ENCODE measurements around the gene LYZ. TPM values are rescaled to one million over a fixed set of nuclear protein-coding genes. Genes with fewer than 3 reads are reported as not detected.

Gene LYZ
- total RNA-seq, 1 donor from 2014 or later, result 34.4 TPM

- no peaks in the 10 kb centered on the region for H3K9me3 ChIP-seq (ENCODE audit: control insufficient read depth in 3 of 3, low read length in 3 of 3)
- no peak overlapping the region for H3K9ac ChIP-seq (ENCODE audit: low read depth in 1 of 3, low read length in 3 of 3)
- H3K27me3 ChIP-seq (ENCODE audit: control insufficient read depth in 3 of 3, insufficient read depth in 3 of 3, low read length in 3 of 3), result no peaks in the 10 kb centered on the region
- H3K36me3 ChIP-seq (ENCODE audit: control insufficient read depth in 3 of 3, insufficient read depth in 3 of 3, low read length in 3 of 3), result peaks cover 5 to 20% (median 6%) of the 10 kb centered on the region in 3 donors
- H3K27ac ChIP-seq (ENCODE audit: low read depth, low read length), result no peak overlapping the region
- H3K4me1 ChIP-seq (ENCODE audit: control insufficient read depth in 3 of 3, insufficient read depth in 3 of 3, low read length in 3 of 3), result no peaks in the 10 kb centered on the region
- H3K4me3 ChIP-seq (ENCODE audit: low read length in 3 of 3), result no peak overlapping the region
Measured at GRCh38 chr12:69368171-69368570, 20.0 kb downstream of the LYZ start.

- Histone ChIP-seq H3K9ac (ENCODE audit: low read depth in 1 of 3, low read length in 3 of 3) (no peak overlapping the region), H3K4me3 (ENCODE audit: low read length in 3 of 3) (no peak overlapping the region), H3K9me3 (ENCODE audit: control insufficient read depth in 3 of 3, low read length in 3 of 3) (no peaks in the 10 kb centered on the region), H3K4me1 (ENCODE audit: control insufficient read depth in 3 of 3, insufficient read depth in 3 of 3, low read length in 3 of 3) (no peaks in the 10 kb centered on the region), H3K36me3 (ENCODE audit: control insufficient read depth in 3 of 3, insufficient read depth in 3 of 3, low read length in 3 of 3) (peaks cover 0 to 4% (median 4%) of the 10 kb centered on the region in 3 donors), H3K27ac (ENCODE audit: low read depth, low read length) (no peak overlapping the region), H3K27me3 (ENCODE audit: control insufficient read depth in 3 of 3, insufficient read depth in 3 of 3, low read length in 3 of 3) (no peaks in the 10 kb centered on the region)
Measured at GRCh38 chr12:69383074-69383473, 34.9 kb downstream of the LYZ start.

GRCh38 chr12:69385038-69385437 is 36.9 kb downstream of the LYZ start:
- Histone ChIP-seq H3K36me3 (ENCODE audit: control insufficient read depth in 3 of 3, insufficient read depth in 3 of 3, low read length in 3 of 3) (peaks cover 0 to 5% (median 0%) of the 10 kb centered on the region in 3 donors), H3K4me3 (ENCODE audit: low read length in 3 of 3) (no peak overlapping the region), H3K9me3 (ENCODE audit: control insufficient read depth in 3 of 3, low read length in 3 of 3) (no peaks in the 10 kb centered on the region), H3K27ac (ENCODE audit: low read depth, low read length) (no peak overlapping the region), H3K27me3 (ENCODE audit: control insufficient read depth in 3 of 3, insufficient read depth in 3 of 3, low read length in 3 of 3) (no peaks in the 10 kb centered on the region), H3K9ac (ENCODE audit: low read depth in 1 of 3, low read length in 3 of 3) (no peak overlapping the region), H3K4me1 (ENCODE audit: control insufficient read depth in 3 of 3, insufficient read depth in 3 of 3, low read length in 3 of 3) (no peaks in the 10 kb centered on the region)

- Histone ChIP-seq H3K9me3 (ENCODE audit: control insufficient read depth in 3 of 3, low read length in 3 of 3) (no peaks in the 10 kb centered on the region), H3K27me3 (ENCODE audit: control insufficient read depth in 3 of 3, insufficient read depth in 3 of 3, low read length in 3 of 3) (no peaks in the 10 kb centered on the region), H3K4me1 (ENCODE audit: control insufficient read depth in 3 of 3, insufficient read depth in 3 of 3, low read length in 3 of 3) (no peaks in the 10 kb centered on the region), H3K36me3 (ENCODE audit: control insufficient read depth in 3 of 3, insufficient read depth in 3 of 3, low read length in 3 of 3) (peaks cover 0 to 4% (median 0%) of the 10 kb centered on the region in 3 donors), H3K4me3 (ENCODE audit: low read length in 3 of 3) (no peak overlapping the region), H3K27ac (ENCODE audit: low read depth, low read length) (no peak overlapping the region), H3K9ac (ENCODE audit: low read depth in 1 of 3, low read length in 3 of 3) (no peak overlapping the region)
Measured at GRCh38 chr12:69386921-69387320, 38.7 kb downstream of the LYZ start.

GRCh38 chr12:69388371-69388770 is 40.2 kb downstream of the LYZ start:
- no peak overlapping the region for H3K9ac ChIP-seq (ENCODE audit: low read depth in 1 of 3, low read length in 3 of 3)
- peaks cover 0 to 4% (median 0%) of the 10 kb centered on the region in 3 donors for H3K36me3 ChIP-seq (ENCODE audit: control insufficient read depth in 3 of 3, insufficient read depth in 3 of 3, low read length in 3 of 3)
- no peaks in the 10 kb centered on the region for H3K27me3 ChIP-seq (ENCODE audit: control insufficient read depth in 3 of 3, insufficient read depth in 3 of 3, low read length in 3 of 3)
- no peak overlapping the region for H3K4me3 ChIP-seq (ENCODE audit: low read length in 3 of 3)
- no peak overlapping the region for H3K27ac ChIP-seq (ENCODE audit: low read depth, low read length)
- no peaks in the 10 kb centered on the region for H3K4me1 ChIP-seq (ENCODE audit: control insufficient read depth in 3 of 3, insufficient read depth in 3 of 3, low read length in 3 of 3)
- no peaks in the 10 kb centered on the region for H3K9me3 ChIP-seq (ENCODE audit: control insufficient read depth in 3 of 3, low read length in 3 of 3)

- H3K27me3 ChIP-seq (ENCODE audit: control insufficient read depth in 3 of 3, insufficient read depth in 3 of 3, low read length in 3 of 3), result no peaks in the 10 kb centered on the region
- H3K27ac ChIP-seq (ENCODE audit: low read depth, low read length), result no peak overlapping the region
- H3K4me3 ChIP-seq (ENCODE audit: low read length in 3 of 3), result no peak overlapping the region
- H3K9me3 ChIP-seq (ENCODE audit: control insufficient read depth in 3 of 3, low read length in 3 of 3), result no peaks in the 10 kb centered on the region
- no peaks in the 10 kb centered on the region for H3K4me1 ChIP-seq (ENCODE audit: control insufficient read depth in 3 of 3, insufficient read depth in 3 of 3, low read length in 3 of 3)
- no peak overlapping the region for H3K9ac ChIP-seq (ENCODE audit: low read depth in 1 of 3, low read length in 3 of 3)
- H3K36me3 ChIP-seq (ENCODE audit: control insufficient read depth in 3 of 3, insufficient read depth in 3 of 3, low read length in 3 of 3), result peaks cover 0 to 4% (median 0%) of the 10 kb centered on the region in 3 donors
Measured at GRCh38 chr12:69389831-69390230, 41.6 kb downstream of the LYZ start.

GRCh38 chr12:69392179-69392928 is 44.2 kb downstream of the LYZ start:
- H3K9me3 ChIP-seq (ENCODE audit: control insufficient read depth in 3 of 3, low read length in 3 of 3), result no peaks in the 10 kb centered on the region
- H3K36me3 ChIP-seq (ENCODE audit: control insufficient read depth in 3 of 3, insufficient read depth in 3 of 3, low read length in 3 of 3), result peaks cover 0 to 4% (median 0%) of the 10 kb centered on the region in 3 donors
- H3K27me3 ChIP-seq (ENCODE audit: control insufficient read depth in 3 of 3, insufficient read depth in 3 of 3, low read length in 3 of 3), result no peaks in the 10 kb centered on the region
- no peaks in the 10 kb centered on the region for H3K4me1 ChIP-seq (ENCODE audit: control insufficient read depth in 3 of 3, insufficient read depth in 3 of 3, low read length in 3 of 3)
- no peak overlapping the region for H3K27ac ChIP-seq (ENCODE audit: low read depth, low read length)
- no peak overlapping the region for H3K4me3 ChIP-seq (ENCODE audit: low read length in 3 of 3)
- no peak overlapping the region for H3K9ac ChIP-seq (ENCODE audit: low read depth in 1 of 3, low read length in 3 of 3)

GRCh38 chr12:69396041-69396440 is 47.9 kb downstream of the LYZ start:
- no peak overlapping the region for H3K4me3 ChIP-seq (ENCODE audit: low read length in 3 of 3)
- no peaks in the 10 kb centered on the region for H3K4me1 ChIP-seq (ENCODE audit: control insufficient read depth in 3 of 3, insufficient read depth in 3 of 3, low read length in 3 of 3)
- no peaks in the 10 kb centered on the region for H3K9me3 ChIP-seq (ENCODE audit: control insufficient read depth in 3 of 3, low read length in 3 of 3)
- no peak overlapping the region for H3K9ac ChIP-seq (ENCODE audit: low read depth in 1 of 3, low read length in 3 of 3)
- H3K27me3 ChIP-seq (ENCODE audit: control insufficient read depth in 3 of 3, insufficient read depth in 3 of 3, low read length in 3 of 3), result no peaks in the 10 kb centered on the region
- no peaks in the 10 kb centered on the region for H3K36me3 ChIP-seq (ENCODE audit: control insufficient read depth in 3 of 3, insufficient read depth in 3 of 3, low read length in 3 of 3)
- no peak overlapping the region for H3K27ac ChIP-seq (ENCODE audit: low read depth, low read length)

- no peaks in the 10 kb centered on the region for H3K27me3 ChIP-seq (ENCODE audit: control insufficient read depth in 3 of 3, insufficient read depth in 3 of 3, low read length in 3 of 3)
- no peak overlapping the region for H3K9ac ChIP-seq (ENCODE audit: low read depth in 1 of 3, low read length in 3 of 3)
- no peak overlapping the region for H3K27ac ChIP-seq (ENCODE audit: low read depth, low read length)
- H3K9me3 ChIP-seq (ENCODE audit: control insufficient read depth in 3 of 3, low read length in 3 of 3), result no peaks in the 10 kb centered on the region
- H3K4me3 ChIP-seq (ENCODE audit: low read length in 3 of 3), result no peak overlapping the region
- no peaks in the 10 kb centered on the region for H3K4me1 ChIP-seq (ENCODE audit: control insufficient read depth in 3 of 3, insufficient read depth in 3 of 3, low read length in 3 of 3)
- no peaks in the 10 kb centered on the region for H3K36me3 ChIP-seq (ENCODE audit: control insufficient read depth in 3 of 3, insufficient read depth in 3 of 3, low read length in 3 of 3)
Measured at GRCh38 chr12:69396963-69397362, 48.8 kb downstream of the LYZ start.

- no peaks in the 10 kb centered on the region for H3K4me1 ChIP-seq (ENCODE audit: control insufficient read depth in 3 of 3, insufficient read depth in 3 of 3, low read length in 3 of 3)
- H3K36me3 ChIP-seq (ENCODE audit: control insufficient read depth in 3 of 3, insufficient read depth in 3 of 3, low read length in 3 of 3), result no peaks in the 10 kb centered on the region
- H3K9ac ChIP-seq (ENCODE audit: low read depth in 1 of 3, low read length in 3 of 3), result no peak overlapping the region
- H3K27me3 ChIP-seq (ENCODE audit: control insufficient read depth in 3 of 3, insufficient read depth in 3 of 3, low read length in 3 of 3), result no peaks in the 10 kb centered on the region
- H3K4me3 ChIP-seq (ENCODE audit: low read length in 3 of 3), result no peak overlapping the region
- H3K9me3 ChIP-seq (ENCODE audit: control insufficient read depth in 3 of 3, low read length in 3 of 3), result no peaks in the 10 kb centered on the region
- no peak overlapping the region for H3K27ac ChIP-seq (ENCODE audit: low read depth, low read length)
Measured at GRCh38 chr12:69397978-69398377, 49.8 kb downstream of the LYZ start.
